Omental fat pad (tissue), 4 donors: ENCODE measurements around the gene TFPT. TPM values are rescaled to one million over a fixed set of nuclear protein-coding genes. Genes with fewer than 3 reads are reported as not detected.

Source experiments
- ATAC-seq: fragments of 150-250 bp; one replicate; pipeline ENCODE4 v1.9.1; 2016; ENCODE audit warnings: mild to moderate bottlenecking, moderate library complexity; ENCODE audit not compliant: low FRiP score
- DNase-seq: peaks from one replicate; pipeline ENCODE4 v3.0.0-alpha.2; 2019; ENCODE audit warnings: low spot score
- total RNA-seq, 4 donors: library from RNA; depleted of rRNA; stranded (reverse); fragments of >200 nt; gene quantifications; one replicate each; pipeline ENCODE4 v1.1.0, GENCODE V29; 2016
- TF ChIP-seq, protein P1 (sequence below), 3 donors: fragments of 450-650 bp; IDR thresholded peaks; one replicate each; pipeline ENCODE4 v1.5.1; 2016 to 2017; ENCODE audit warnings: antibody characterized with exemption in 3 of 3, mild to moderate bottlenecking in 3 of 3, moderate library complexity in 2 of 3

TFPT gene
- total RNA-seq, 4 donors from 2014 or later: 9.7 to 19.9 (median 15.6) TPM

DNA sequence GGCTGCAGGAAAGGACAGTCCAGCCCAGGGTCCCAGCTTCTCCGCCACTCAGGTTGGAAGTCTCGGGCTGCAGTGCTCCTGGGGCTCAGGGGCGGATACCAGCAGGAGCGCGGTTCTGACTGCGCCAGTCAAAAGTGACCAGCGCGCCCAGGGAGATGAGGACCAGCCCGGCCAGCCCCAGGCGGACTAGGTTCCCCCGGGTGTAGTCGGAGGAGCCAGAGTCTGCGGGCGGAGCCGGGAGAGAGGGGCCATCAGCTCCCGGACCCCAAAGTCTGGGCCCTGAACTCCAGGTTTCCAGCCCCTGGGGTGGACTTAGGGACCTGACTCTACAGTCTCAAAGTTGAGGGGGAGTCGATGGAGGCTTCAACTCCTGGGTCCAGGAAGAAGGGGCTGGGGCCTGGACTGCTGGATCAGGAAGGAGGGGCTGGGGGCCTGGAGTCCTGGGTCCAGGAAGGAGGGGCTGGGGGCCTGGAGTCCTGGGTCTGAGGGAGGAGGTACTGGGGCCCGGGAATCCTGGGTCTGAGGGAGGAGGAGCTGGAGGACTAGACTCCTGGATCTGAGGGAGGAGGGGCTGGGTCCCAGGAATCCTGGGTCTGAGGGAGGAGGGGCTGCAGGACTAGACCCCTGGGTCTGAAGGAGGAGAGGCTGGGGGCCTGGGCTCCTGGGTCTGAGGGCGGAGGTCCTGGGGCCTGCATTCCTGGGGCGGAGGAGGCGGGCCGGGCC is 20.2 kb downstream of the TFPT start:
- TF ChIP-seq, protein P1, sequence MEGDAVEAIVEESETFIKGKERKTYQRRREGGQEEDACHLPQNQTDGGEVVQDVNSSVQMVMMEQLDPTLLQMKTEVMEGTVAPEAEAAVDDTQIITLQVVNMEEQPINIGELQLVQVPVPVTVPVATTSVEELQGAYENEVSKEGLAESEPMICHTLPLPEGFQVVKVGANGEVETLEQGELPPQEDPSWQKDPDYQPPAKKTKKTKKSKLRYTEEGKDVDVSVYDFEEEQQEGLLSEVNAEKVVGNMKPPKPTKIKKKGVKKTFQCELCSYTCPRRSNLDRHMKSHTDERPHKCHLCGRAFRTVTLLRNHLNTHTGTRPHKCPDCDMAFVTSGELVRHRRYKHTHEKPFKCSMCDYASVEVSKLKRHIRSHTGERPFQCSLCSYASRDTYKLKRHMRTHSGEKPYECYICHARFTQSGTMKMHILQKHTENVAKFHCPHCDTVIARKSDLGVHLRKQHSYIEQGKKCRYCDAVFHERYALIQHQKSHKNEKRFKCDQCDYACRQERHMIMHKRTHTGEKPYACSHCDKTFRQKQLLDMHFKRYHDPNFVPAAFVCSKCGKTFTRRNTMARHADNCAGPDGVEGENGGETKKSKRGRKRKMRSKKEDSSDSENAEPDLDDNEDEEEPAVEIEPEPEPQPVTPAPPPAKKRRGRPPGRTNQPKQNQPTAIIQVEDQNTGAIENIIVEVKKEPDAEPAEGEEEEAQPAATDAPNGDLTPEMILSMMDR (IDR thresholded peaks at IDR 0.05): no peak
- no peak for ATAC-seq
- DNase-seq: no peak

DNA sequence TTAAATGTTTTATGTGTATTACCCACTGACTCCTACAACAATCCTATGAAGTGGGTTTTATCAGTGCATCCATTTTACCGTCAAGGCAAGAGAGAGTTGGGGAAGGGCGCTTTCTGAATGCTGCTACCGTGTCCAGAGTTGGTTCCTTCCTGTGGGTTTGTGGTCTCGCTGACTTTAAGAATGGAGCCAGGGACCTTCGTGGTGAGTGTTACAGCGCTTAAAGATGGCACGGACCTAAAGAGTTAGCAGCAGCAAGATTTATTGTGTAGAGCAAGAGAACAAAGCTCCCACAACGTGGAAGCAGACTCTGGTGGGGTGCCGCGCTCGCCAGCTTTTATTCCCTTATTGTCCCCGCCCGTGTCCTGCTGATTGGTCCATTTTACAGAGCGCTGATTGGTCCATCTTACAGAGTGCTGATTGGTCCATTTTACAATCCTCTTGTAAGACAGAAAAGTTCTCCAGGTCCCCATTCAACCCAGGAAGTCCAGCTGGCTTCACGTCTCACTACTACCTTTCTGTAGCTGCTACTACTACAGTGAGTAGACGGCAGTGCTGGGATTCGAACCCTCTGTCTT is 20.9 kb downstream of the TFPT start:
- ATAC-seq: no peak
- TF ChIP-seq, protein P1 (IDR thresholded peaks at IDR 0.05): no peak
- no peak for DNase-seq

DNA sequence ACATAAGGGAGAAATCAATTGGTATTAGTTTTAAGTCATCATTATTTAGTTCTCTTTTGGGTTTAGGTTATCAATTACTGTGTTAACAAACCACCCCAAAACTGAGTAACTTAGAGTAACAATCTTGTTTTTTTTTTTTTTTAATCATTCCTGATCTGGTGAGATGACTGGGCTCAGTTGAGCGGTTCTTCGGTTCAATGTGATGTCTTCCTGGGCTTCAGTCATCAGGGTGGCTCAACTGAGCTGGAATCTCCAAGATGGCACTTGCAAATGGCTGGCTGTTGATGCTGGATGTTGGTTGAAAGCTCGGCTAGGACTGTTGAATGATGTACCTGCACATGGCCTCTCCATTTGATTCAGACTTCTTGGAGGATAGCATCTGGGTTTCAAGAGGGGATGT is 31.0 kb downstream of the TFPT start:
- no peak for DNase-seq
- TF ChIP-seq, protein P1 (IDR thresholded peaks at IDR 0.05): no peak
- no peak for ATAC-seq

DNA sequence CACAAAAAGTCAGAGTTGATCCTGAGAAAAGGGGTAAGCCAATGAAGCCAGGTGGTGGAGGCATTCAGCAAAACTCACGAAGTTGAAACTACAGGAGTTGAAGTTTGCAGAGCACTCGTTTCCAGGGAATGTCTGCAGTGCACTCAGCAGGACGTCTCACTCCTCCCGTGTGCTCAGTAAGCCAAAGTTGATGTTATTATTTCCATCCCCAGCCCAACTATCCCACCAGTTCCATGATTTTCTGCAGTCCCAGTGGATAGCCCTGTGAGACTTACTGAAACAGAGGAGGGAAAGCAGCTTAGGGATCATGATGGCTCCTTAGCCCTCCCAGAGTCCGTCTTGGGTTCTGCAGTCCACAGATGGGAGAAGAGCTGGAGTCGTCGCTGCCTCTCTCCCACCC is 34.4 kb downstream of the TFPT start, which contains the start of gene TARM1:
TSS of gene TARM1 (minus strand) at position 334 of the 400 bp plus-strand sequence. CDS start at position 309, 25 bp downstream.
- TF ChIP-seq, protein P1 (IDR thresholded peaks at IDR 0.05): no peak
- ATAC-seq: no peak
- no peak for DNase-seq

DNA sequence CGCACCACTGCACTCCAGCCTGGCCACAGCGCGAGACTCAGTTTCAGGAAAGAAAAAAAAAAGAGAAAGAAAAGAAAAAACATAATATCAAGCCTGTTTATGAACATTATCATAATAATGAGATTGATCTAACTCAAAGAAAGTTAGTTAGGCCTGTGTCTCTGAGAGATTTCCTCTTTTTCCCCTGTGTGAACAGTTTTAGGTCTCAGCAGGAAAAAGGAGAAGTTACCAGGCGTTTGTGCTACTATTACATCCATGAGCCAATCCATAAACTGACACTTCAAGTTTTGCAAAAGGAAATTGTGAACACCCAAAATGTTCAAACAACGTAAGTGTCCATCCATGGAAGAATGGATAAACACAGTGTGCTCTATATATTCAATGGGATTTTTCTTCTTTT is 38.1 kb downstream of the TFPT start:
- no peak for DNase-seq
- TF ChIP-seq, protein P1 (IDR thresholded peaks at IDR 0.05): no peak
- ATAC-seq: no peak

DNA sequence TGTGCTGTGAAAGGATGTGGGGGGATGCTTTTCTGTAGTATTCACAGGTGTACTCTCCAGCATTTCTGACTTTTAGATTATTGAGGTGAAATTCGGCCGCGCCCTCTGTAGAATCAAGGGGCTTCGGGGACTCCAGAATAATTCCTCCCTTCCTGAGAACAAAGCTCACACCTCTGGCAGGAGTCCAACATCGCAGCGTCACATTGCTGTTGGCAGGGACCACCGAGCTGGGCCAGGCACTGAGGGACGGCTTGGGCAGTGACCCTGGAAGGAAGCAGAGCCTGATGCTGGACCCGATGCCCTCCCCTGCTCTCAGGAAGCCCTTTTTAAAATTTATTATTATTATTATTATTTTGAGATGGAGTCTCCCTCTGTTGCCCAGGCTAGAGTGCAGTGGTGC is 40.6 kb downstream of the TFPT start:
- TF ChIP-seq, protein P1 (IDR thresholded peaks at IDR 0.05): no peak
- no peak for ATAC-seq
- DNase-seq: no peak

DNA sequence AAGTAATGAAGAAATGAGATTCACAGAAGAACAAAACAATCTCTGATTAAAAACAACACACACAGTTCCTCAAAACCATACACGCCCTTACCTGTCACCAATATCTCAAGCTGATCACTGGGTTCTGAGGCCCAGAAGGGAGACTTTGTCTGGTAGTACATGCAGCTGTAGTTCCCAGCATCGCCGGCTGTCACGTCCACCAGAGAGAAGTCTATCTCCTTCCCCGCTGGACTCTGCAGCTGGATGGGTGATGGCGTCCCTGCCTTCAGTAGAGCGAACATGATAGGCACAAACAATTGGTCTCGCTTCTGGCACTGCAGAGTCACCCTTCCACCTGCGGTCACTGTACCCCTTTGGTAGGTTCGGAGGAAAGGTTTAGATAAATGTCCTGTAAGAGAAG is 41.6 kb downstream of the TFPT start:
- no peak for ATAC-seq

More for the DNA sequence above, 41.6 kb downstream of the TFPT start:
- TF ChIP-seq, protein P1 (IDR thresholded peaks at IDR 0.05): no peak
- no peak for DNase-seq
